Colon (tissue), 2 donors: Measurements from ENCODE around the gene NEK5.
"Not testable (repeated sequence)": the region's sequence is repeated elsewhere in the genome, so short reads cannot be mapped to it uniquely, and the experiment has no call there.

Experiments
- FAIRE-seq: peaks from 2 replicates; lab custom pipeline; 2012; peaks lifted over from hg19 to GRCh38; lab: Jason Lieb, UNC
- donor health status: control.
- donor health status: control.

The NEK5 gene

GRCh38 chr13:52067237-52067636 lies 61.6 kb downstream of the NEK5 start:
- FAIRE-seq = no peak

- FAIRE-seq = no peak
Measured at GRCh38 chr13:52061587-52061986, 67.3 kb downstream of the NEK5 start.

GRCh38 chr13:52061064-52061463 lies 67.8 kb downstream of the NEK5 start:
- FAIRE-seq = not testable (repeated sequence)

- FAIRE-seq = no peak
Measured at GRCh38 chr13:52053460-52053859, 75.4 kb downstream of the NEK5 start.

- no peak for FAIRE-seq
Measured at GRCh38 chr13:52051400-52051799, 77.5 kb downstream of the NEK5 start.

- FAIRE-seq = no peak
Measured at GRCh38 chr13:52048516-52048915, 80.4 kb downstream of the NEK5 start.

- FAIRE-seq = no peak
Measured at GRCh38 chr13:52047463-52047862, 81.4 kb downstream of the NEK5 start.

DNA sequence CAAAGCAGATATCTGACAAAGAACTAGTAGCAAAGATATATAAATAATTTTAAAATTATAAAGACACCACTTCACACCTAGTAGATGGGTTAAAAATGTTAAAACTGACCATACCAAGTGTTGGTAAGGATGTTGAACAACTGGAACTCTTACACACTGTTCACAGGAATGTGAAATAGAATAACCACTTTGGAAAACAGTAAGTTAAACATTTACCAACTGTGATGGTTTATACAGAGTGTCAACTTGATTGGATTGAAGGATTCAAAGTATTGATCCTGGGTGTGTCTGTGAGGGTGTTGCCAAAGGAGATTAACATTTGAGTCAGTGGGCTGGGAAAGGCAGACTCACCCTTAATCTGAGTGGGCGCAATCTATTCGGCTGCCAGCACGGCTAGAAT lies 85.2 kb downstream of the NEK5 start:
- FAIRE-seq = no peak

GRCh38 chr13:52036037-52036436 lies 92.8 kb downstream of the NEK5 start:
- FAIRE-seq = no peak

GRCh38 chr13:52034616-52035226 lies 94.2 kb downstream of the NEK5 start:
- FAIRE-seq = no peak

DNA sequence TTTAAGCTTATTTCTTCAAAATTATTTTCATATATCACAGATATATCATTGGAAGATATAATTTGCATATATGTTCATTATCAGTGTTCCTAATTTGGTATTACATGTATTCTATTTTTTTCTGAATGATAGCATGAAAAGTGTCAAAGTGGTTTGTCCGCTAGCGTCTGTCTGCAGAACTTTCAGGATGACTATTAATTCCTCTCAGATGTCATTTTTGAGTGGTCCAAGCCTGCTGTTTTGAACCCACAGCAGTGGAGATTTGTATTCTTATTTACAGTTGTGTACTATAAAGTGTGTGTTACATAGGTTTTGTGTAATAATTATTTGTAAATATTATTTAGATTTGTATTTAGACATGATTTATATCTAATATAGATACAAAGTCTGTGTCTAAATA lies 95.8 kb downstream of the NEK5 start:
- FAIRE-seq = no peak

DNA sequence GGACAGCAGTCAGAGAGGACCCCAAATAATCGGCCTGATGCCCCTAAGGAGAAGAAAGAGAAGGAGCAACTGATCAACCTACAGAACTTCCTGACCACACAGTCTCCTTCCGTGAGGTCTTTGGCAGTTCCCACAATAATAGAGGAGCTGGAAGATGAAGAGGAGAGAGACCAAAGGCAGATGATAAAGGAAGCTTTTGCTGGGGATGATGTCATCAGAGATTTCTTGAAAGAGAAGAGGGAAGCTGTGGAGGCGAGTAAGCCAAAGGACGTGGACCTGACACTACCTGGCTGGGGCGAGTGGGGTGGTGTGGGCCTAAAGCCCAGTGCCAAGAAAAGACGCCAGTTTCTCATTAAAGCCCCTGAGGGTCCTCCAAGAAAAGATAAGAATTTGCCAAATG lies 98.5 kb downstream of the NEK5 start:
- FAIRE-seq = not testable (repeated sequence)

- no peak for FAIRE-seq
Measured at GRCh38 chr13:52029569-52029968, 99.3 kb downstream of the NEK5 start.

GRCh38 chr13:52027832-52028231 lies 101.0 kb downstream of the NEK5 start:
- no peak for FAIRE-seq

DNA sequence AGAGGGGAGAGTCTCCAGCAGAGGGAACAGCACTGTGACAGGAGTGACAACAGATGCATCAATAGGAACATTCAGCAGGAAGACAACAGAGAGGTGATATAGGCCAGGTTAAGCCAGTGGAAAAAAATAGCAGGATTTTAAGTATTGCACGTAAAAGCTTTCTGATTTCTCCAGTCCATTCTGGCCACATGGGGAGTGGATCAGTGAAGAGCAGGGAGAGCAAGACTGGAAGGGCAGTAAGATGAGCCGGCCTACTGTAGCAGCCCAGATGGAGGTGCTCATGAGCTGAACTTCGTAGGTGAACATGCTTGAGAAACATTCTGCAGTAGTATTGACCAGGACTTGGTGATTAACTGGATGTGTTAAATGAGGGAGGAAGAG lies 102.6 kb downstream of the NEK5 start:
- FAIRE-seq = no peak

- no peak for FAIRE-seq
Measured at GRCh38 chr13:52025475-52026245, 103.2 kb downstream of the NEK5 start.

GRCh38 chr13:52024481-52024880 lies 104.4 kb downstream of the NEK5 start, which contains the start of gene UTP14C:
Gene UTP14C (plus strand): TSS chr13:52024691. CDS start chr13:52028805, 4,114 bp downstream.
- FAIRE-seq = no peak

- no peak for FAIRE-seq
Measured at GRCh38 chr13:52022356-52022755, 106.5 kb downstream of the NEK5 start.

- FAIRE-seq = no peak
Measured at GRCh38 chr13:52020191-52020590, 108.7 kb downstream of the NEK5 start.

GRCh38 chr13:52016296-52016695 lies 112.6 kb downstream of the NEK5 start:
- FAIRE-seq = no peak

- no peak for FAIRE-seq
Measured at GRCh38 chr13:52012512-52012836, 116.4 kb downstream of the NEK5 start.

DNA sequence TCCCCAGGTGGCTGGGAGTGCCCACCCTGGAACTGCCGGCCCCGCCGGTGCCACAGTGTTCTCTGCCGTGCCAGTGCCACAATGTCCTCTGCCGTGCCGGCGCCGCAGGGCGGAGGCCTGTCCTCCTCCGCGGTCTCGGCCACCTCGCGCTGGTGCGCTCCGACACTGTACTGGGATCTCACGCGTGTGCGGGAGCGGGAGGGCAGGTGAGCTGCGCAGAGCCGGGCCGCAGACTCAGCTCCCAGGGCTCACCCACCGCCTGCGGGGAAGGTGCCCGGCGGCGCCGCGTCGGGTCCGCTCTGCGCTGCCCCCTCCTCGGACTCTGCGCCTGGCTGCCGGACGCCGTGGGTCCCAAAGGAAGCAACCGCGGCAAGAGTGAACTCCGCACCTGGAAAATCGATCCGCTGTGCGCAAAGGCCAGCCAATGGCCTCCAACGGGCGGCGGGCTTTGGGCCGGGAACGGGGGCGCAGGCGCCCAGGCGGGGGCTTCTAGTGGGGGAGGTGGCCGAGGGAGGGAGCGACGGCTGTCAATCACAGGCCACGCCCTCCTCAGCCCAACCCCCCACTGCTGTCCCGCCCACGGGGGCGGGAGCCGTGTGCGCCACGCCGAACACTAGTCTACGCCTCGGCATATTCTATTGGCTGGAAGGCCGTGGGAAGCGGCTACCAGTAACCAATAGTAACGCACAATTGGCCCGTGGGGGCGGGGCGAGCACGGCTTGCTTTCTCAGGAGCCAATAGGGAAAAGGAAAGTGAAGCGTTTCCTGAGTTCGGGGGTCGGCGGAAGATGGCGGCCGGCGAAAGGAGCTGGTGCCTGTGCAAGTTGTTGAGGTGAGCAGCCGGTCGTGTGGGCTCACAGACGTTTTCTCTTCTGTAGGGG lies 117.0 kb downstream of the NEK5 start, which contains the start of gene ALG11:
Gene ALG11 (plus strand): TSS at position 767 of the 880 bp plus-strand sequence. CDS start 21 bp downstream, at position 788.
- FAIRE-seq = no peak
